K562 (cell line): Measurements from ENCODE around the gene N4BP3. TPM values are rescaled to one million over a fixed set of nuclear protein-coding genes. Genes with fewer than 3 reads are reported as not detected.

Source experiments
- AFF1 ChIP-seq, 2 experiments: fragments of 450-650 bp; IDR thresholded peaks; 2 replicates each; pipeline ENCODE4 v1.6.1; 2018; ENCODE audit warnings: mild to moderate bottlenecking in 2 of 2, low read depth in 1 of 2; ENCODE audit not compliant: partially characterized antibody in 2 of 2
- ATF1 ChIP-seq, 2 experiments: fragments of 450-650 bp in 1 of 2; IDR thresholded peaks; 2 replicates each; pipeline ENCODE4 v1.6.1; 2016; ENCODE audit warnings: missing compliant biosample characterization in 1 of 2, missing genetic modification characterization in 1 of 2
- BCL6 ChIP-seq: fragments of 250-450 bp; sonication (Bioruptor Pico); IDR thresholded peaks from 2 replicates; pipeline ENCODE4 v1.4.0; 2020
- CEBPB ChIP-seq: fragments of 450-650 bp; IDR thresholded peaks from 2 replicates; pipeline ENCODE4 v1.6.1; 2016; ENCODE audit warnings: missing genetic modification characterization, missing compliant biosample characterization
- CHCHD3 ChIP-seq: fragments of 250-450 bp; sonication (Bioruptor Pico); IDR thresholded peaks from 2 replicates; pipeline ENCODE4 v2.1.2; 2022; ENCODE audit warnings: mild to moderate bottlenecking
- CLOCK ChIP-seq: fragments of 250-450 bp; sonication (Bioruptor Pico); IDR thresholded peaks from 2 replicates; pipeline ENCODE4 v1.4.0; 2020; ENCODE audit warnings: mild to moderate bottlenecking, moderate library complexity, borderline replicate concordance
- DIDO1 ChIP-seq: fragments of 450-650 bp; IDR thresholded peaks from 2 replicates; pipeline ENCODE4 v1.6.1; 2016; ENCODE audit warnings: low read depth, missing biosample characterization, missing genetic modification characterization
- GTF2B ChIP-seq: IDR thresholded peaks from 2 replicates; pipeline ENCODE4 v1.6.1; 2011; ENCODE audit not compliant: insufficient read length; ENCODE audit errors: extremely low read depth
- HLTF ChIP-seq: fragments of 450-650 bp; IDR thresholded peaks from 2 replicates; pipeline ENCODE4 v1.6.1; 2016
- HSF4 ChIP-seq: fragments of 250-450 bp; sonication (Bioruptor Pico); IDR thresholded peaks from 2 replicates; pipeline ENCODE4 v2.1.2; 2022; ENCODE audit warnings: mild to moderate bottlenecking, moderate library complexity, borderline replicate concordance
- KHSRP ChIP-seq: fragments of 450-650 bp; IDR thresholded peaks from 2 replicates; pipeline ENCODE4 v1.6.1; 2017
- MYC ChIP-seq, 2 experiments: fragments of 250-450 bp in 1 of 2; sonication (Bioruptor Pico) in 1 of 2; IDR thresholded peaks; 2 replicates each; pipeline versions ENCODE4 v1.5.1 to v1.6.1; 2012 to 2021; ENCODE audit warnings: low read depth in 2 of 2, borderline replicate concordance in 1 of 2, improper control_type of control experiment in 1 of 2, low read length in 1 of 2, mild to moderate bottlenecking in 1 of 2, moderate library complexity in 1 of 2
- RFX7 ChIP-seq: fragments of 250-450 bp; sonication (Bioruptor Pico); IDR thresholded peaks from 2 replicates; pipeline ENCODE4 v1.5.1; 2021; ENCODE audit warnings: mild to moderate bottlenecking
- SMARCE1 ChIP-seq: fragments of 450-650 bp; IDR thresholded peaks from 2 replicates; pipeline ENCODE4 v1.7.1; 2016; ENCODE audit warnings: mild to moderate bottlenecking
- SNRNP70 ChIP-seq: fragments of 200-400 bp; formaldehyde crosslinking; optimal IDR thresholded peaks from 2 replicates; pipeline ENCODE3; 2017; ENCODE audit warnings: low read depth, low read length
- SPI1 ChIP-seq: IDR thresholded peaks from 2 replicates; pipeline ENCODE4 v1.6.1; 2011; ENCODE audit warnings: low read depth, low read length, control low read depth, borderline replicate concordance
- SRSF1 ChIP-seq: fragments of 200-400 bp; formaldehyde crosslinking; IDR thresholded peaks from 2 replicates; pipeline ENCODE4 v1.6.1; 2017; ENCODE audit warnings: mild to moderate bottlenecking, low read depth, low read length, moderate library complexity
- TCF3 ChIP-seq: sonication (generic); formaldehyde crosslinking; IDR thresholded peaks from 2 replicates; pipeline ENCODE4 v1.4.0; 2020; ENCODE audit warnings: mild to moderate bottlenecking, missing genetic modification reagents
- ZKSCAN1 ChIP-seq: fragments of 150-350 bp; IDR thresholded peaks from 2 replicates; pipeline ENCODE4 v1.6.1; 2016; ENCODE audit warnings: low read depth, low read length
- ZNF175 ChIP-seq: fragments of 200-800 bp; sonication (Bioruptor generic); IDR thresholded peaks from 2 replicates; pipeline ENCODE4 v1.6.1; 2016; ENCODE audit warnings: low read depth, mild to moderate bottlenecking, missing genetic modification characterization, missing compliant biosample characterization
- ZNF212 ChIP-seq: fragments of 450-650 bp; formaldehyde crosslinking; IDR thresholded peaks from 2 replicates; pipeline ENCODE4 v1.4.0; 2020; ENCODE audit warnings: mild to moderate bottlenecking
- ZNF785 ChIP-seq: fragments of 250-450 bp; sonication (Bioruptor Pico); IDR thresholded peaks from 2 replicates; pipeline ENCODE4 v1.4.0; 2020; ENCODE audit warnings: mild to moderate bottlenecking
- polyA plus RNA-seq, 8 experiments: library from polyadenylated mRNA; depleted of rRNA in 4 of 8; stranded (reverse) in 5 of 8; unstranded in 3 of 8; fragments of >200 nt; fragmentation: Nextera tagmentation in 2 of 8; fragmentation: Illumina TruSeq in 1 of 8; extraction: Ambion mirVana in 2 of 8; extraction: Trizol in 1 of 8; gene quantifications; 2 replicates each; pipeline versions ENCODE4 v1.2.1 to v1.2.3, GENCODE V29; 2011 to 2014; ENCODE audit warnings: inconsistent platforms in 1 of 8, missing spikeins in 1 of 8
- total RNA-seq, 7 experiments: library from RNA; depleted of rRNA in 6 of 7; stranded (reverse); fragments of >200 nt in 6 of 7; fragmentation: Illumina TruSeq in 2 of 7; extraction: Trizol in 2 of 7; gene quantifications; 2 replicates each; pipeline versions ENCODE4 v1.2.1 to v1.2.3, GENCODE V29; 2011 to 2021; ENCODE audit warnings: low replicate concordance in 1 of 7

Gene N4BP3
- total and polyA plus RNA-seq, 9 of the 15 experiments (the other 6 are each of a cell fraction or from before 2014, with no cell fraction given), result 0.06 to 7.0 (median 2.4) TPM

DNA sequence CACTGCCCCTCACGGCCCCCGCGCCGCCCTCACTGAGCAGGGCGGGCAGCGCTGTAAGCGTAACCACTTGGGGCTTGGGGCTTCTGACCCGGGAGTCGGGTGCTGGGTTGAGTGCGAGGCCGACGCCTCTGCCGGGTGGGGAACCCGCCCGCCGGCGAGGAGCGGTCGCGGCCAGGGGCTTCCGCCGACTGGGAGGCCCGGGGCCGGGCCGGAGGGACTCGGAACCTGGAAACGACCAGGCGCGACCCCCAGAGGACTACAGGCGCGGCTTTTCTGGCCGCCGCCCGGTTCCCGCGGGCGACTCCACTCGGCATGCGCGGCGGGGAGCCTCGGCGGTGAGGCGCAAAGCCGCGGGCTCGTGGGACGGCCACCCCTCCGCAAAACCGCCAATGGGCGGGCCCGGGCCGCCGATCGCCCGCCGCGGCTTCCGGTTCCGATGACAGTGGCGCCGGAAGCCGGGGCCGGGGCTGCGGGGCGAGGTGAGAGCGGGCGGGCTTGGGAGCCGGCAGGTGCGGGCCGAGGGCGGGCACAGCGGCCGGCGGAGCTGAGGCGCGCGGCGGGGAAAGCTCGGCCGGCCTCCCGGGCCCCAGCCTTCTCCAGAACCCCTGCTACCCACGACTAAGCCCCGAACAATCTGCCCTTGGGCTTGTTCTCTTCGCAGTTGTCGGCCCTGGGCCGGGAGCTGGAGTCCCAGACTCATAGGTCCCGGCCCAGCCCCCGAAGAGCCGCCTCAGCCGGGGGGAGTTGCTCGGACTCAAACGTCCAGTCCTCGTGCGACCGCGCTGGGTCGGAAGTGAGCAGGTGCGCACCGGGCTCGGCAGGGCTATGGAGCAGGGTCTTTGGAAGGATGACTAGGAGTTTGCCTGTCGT is 17.5 kb downstream of the N4BP3 start, which contains the start of gene RMND5B (continued):
- TF ChIP-seq AFF1 (IDR thresholded peaks at IDR 0.05; ENCODE audit: low read depth in 1 of 2, partially characterized antibody in 2 of 2) (no peak), CLOCK (no peak), SMARCE1 (no peak), ZNF212 (no peak), ZNF785 (CRISPR knock-in tag) (no peak), ATF1 (CRISPR knock-in tag; IDR thresholded peaks at IDR 0.05) (peak; percentile 42; the same call in 1 of the 2 replicates), ATF1 (tag; IDR thresholded peaks at IDR 0.05) (peak; percentile 56), BCL6 (CRISPR knock-in tag) (no peak), GTF2B (no peak), TCF3 (CRISPR knock-in tag) (no peak; the same call in 1 of the 2 replicates), HLTF (no peak), SNRNP70 (no peak), MYC (IDR thresholded peaks at IDR 0.05; ENCODE audit: low read depth, low read length) (peak; percentile 60; the same call in 1 of the 2 replicates), MYC (CRISPR knock-in tag; IDR thresholded peaks at IDR 0.05; ENCODE audit: borderline replicate concordance, low read depth) (no peak), SRSF1 (no peak), CHCHD3 (CRISPR knock-in tag) (no peak), ZNF175 (CRISPR knock-in tag) (no peak), SPI1 (no peak), ZKSCAN1 (0 out of 2 replicates have a peak, but pooled peaks have one; percentile 38), CEBPB (tag) (no peak), RFX7 (CRISPR knock-in tag) (no peak), KHSRP (no peak), HSF4 (CRISPR knock-in tag) (no peak), DIDO1 (tag) (no peak)
